ENCODE measurements around the gene MORC3.
A peak's percentile ranks its signal among the peaks of the same experiment; 100 is the strongest.

The MORC3 gene

DNA sequence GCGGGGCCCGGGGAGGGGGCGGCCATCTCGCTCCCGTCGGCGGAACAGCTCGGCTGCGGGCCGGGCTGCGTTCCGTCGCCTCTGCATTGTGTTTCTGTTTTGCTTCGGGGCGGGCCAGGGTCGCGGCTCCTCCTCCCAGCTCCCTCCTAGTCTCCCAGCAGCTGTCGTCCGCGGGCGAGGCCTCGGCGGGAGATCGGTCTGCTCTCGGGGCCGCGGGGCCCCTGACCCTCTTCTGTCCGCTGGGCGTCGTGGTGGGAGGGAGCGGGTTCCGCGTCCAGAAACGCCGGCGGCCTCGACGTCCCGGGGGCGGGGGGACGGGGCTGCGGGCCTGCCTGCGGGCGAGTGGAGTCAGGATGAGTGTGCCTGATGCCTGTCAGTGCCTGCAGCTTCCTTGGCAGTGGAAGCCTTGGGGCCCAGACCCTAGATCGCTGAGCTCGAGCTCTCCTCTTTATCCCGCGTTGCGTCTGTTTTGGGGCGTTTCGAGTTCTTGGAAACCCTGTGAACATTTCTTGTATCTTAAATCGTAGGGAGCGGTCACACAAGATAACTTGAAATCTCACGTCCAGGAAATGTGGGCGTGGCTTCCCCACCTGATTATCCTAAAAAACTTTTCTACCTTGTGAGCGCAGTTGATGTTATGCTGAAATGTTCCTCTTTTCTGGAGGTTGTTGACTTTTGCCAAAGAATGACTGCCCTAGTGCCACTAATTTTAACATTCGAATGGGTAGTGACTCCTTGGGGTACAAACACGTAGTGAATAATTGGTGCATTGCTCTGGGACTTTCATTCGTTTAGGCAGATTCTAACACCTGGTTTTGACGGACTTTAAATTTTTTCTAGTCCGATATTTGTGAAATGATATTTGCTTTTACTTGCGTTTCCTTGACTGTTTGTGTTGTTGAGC lies 676 bp downstream of the MORC3 start (continued):
- TF ChIP-seq ZNF423 (tag by site-specific recombination; IDR thresholded peaks at IDR 0.05) = peak; percentile 15; the same call in 1 of the 2 replicates
- no peak for TF ChIP-seq ZNF560 (tag by site-specific recombination; IDR thresholded peaks at IDR 0.05; ENCODE audit: borderline replicate concordance)
- no peak for TF ChIP-seq ZNF169 (tag by site-specific recombination; IDR thresholded peaks at IDR 0.05)
- TF ChIP-seq, protein P1, sequence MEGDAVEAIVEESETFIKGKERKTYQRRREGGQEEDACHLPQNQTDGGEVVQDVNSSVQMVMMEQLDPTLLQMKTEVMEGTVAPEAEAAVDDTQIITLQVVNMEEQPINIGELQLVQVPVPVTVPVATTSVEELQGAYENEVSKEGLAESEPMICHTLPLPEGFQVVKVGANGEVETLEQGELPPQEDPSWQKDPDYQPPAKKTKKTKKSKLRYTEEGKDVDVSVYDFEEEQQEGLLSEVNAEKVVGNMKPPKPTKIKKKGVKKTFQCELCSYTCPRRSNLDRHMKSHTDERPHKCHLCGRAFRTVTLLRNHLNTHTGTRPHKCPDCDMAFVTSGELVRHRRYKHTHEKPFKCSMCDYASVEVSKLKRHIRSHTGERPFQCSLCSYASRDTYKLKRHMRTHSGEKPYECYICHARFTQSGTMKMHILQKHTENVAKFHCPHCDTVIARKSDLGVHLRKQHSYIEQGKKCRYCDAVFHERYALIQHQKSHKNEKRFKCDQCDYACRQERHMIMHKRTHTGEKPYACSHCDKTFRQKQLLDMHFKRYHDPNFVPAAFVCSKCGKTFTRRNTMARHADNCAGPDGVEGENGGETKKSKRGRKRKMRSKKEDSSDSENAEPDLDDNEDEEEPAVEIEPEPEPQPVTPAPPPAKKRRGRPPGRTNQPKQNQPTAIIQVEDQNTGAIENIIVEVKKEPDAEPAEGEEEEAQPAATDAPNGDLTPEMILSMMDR (tag by site-specific recombination; IDR thresholded peaks at IDR 0.05) = no peak; the same call in none of the 2 replicates
- TF ChIP-seq, protein P2, sequence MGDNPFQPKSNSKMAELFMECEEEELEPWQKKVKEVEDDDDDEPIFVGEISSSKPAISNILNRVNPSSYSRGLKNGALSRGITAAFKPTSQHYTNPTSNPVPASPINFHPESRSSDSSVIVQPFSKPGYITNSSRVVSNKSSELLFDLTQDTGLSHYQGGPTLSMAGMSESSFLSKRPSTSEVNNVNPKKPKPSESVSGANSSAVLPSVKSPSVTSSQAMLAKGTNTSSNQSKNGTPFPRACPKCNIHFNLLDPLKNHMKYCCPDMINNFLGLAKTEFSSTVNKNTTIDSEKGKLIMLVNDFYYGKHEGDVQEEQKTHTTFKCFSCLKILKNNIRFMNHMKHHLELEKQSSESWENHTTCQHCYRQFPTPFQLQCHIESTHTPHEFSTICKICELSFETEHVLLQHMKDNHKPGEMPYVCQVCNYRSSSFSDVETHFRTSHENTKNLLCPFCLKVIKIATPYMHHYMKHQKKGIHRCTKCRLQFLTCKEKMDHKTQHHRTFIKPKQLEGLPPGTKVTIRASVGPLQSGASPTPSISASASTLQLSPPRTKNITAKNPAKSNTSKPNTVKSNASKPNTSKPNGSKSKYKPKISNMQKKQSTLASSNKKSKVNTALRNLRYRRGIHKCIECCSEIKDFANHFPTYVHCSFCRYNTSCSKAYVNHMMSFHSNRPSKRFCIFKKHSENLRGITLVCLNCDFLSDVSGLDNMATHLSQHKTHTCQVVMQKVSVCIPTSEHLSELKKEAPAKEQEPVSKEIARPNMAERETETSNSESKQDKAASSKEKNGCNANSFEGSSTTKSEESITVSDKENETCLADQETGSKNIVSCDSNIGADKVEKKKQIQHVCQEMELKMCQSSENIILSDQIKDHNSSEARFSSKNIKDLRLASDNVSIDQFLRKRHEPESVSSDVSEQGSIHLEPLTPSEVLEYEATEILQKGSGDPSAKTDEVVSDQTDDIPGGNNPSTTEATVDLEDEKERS (tag by site-specific recombination; IDR thresholded peaks at IDR 0.05) = no peak
- TF ChIP-seq ZNF664 (tag by site-specific recombination; IDR thresholded peaks at IDR 0.05) = no peak
- TF ChIP-seq, protein P3, sequence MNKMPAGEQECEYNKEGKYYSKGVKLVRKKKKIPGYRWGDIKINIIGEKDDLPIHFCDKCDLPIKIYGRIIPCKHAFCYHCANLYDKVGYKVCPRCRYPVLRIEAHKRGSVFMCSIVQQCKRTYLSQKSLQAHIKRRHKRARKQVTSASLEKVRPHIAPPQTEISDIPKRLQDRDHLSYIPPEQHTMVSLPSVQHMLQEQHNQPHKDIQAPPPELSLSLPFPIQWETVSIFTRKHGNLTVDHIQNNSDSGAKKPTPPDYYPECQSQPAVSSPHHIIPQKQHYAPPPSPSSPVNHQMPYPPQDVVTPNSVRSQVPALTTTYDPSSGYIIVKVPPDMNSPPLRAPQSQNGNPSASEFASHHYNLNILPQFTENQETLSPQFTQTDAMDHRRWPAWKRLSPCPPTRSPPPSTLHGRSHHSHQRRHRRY (tag by site-specific recombination; IDR thresholded peaks at IDR 0.05) = no peak
- TF ChIP-seq ZFHX2 (tag by site-specific recombination; conservative IDR thresholded peaks at IDR 0.05) = peak; percentile 65
- TF ChIP-seq, protein P4, sequence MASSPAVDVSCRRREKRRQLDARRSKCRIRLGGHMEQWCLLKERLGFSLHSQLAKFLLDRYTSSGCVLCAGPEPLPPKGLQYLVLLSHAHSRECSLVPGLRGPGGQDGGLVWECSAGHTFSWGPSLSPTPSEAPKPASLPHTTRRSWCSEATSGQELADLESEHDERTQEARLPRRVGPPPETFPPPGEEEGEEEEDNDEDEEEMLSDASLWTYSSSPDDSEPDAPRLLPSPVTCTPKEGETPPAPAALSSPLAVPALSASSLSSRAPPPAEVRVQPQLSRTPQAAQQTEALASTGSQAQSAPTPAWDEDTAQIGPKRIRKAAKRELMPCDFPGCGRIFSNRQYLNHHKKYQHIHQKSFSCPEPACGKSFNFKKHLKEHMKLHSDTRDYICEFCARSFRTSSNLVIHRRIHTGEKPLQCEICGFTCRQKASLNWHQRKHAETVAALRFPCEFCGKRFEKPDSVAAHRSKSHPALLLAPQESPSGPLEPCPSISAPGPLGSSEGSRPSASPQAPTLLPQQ (tag by site-specific recombination; IDR thresholded peaks at IDR 0.05) = peak; percentile 61; the same call in 1 of the 2 replicates
- TF ChIP-seq, protein P5, sequence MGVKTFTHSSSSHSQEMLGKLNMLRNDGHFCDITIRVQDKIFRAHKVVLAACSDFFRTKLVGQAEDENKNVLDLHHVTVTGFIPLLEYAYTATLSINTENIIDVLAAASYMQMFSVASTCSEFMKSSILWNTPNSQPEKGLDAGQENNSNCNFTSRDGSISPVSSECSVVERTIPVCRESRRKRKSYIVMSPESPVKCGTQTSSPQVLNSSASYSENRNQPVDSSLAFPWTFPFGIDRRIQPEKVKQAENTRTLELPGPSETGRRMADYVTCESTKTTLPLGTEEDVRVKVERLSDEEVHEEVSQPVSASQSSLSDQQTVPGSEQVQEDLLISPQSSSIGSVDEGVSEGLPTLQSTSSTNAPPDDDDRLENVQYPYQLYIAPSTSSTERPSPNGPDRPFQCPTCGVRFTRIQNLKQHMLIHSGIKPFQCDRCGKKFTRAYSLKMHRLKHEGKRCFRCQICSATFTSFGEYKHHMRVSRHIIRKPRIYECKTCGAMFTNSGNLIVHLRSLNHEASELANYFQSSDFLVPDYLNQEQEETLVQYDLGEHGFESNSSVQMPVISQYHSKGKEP (tag by site-specific recombination; IDR thresholded peaks at IDR 0.05) = no peak
- TF ChIP-seq ZNF76 (tag by site-specific recombination; IDR thresholded peaks at IDR 0.05; ENCODE audit: borderline replicate concordance, low read depth) = no peak
- no peak for TF ChIP-seq ZNF571 (tag by site-specific recombination; IDR thresholded peaks at IDR 0.05)
- no peak for TF ChIP-seq ZNF132 (tag by site-specific recombination; IDR thresholded peaks at IDR 0.05; ENCODE audit: borderline replicate concordance)
- TF ChIP-seq ZNF843 (tag by site-specific recombination; IDR thresholded peaks at IDR 0.05) = no peak
- TF ChIP-seq, protein P6, sequence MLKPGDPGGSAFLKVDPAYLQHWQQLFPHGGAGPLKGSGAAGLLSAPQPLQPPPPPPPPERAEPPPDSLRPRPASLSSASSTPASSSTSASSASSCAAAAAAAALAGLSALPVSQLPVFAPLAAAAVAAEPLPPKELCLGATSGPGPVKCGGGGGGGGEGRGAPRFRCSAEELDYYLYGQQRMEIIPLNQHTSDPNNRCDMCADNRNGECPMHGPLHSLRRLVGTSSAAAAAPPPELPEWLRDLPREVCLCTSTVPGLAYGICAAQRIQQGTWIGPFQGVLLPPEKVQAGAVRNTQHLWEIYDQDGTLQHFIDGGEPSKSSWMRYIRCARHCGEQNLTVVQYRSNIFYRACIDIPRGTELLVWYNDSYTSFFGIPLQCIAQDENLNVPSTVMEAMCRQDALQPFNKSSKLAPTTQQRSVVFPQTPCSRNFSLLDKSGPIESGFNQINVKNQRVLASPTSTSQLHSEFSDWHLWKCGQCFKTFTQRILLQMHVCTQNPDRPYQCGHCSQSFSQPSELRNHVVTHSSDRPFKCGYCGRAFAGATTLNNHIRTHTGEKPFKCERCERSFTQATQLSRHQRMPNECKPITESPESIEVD (tag by site-specific recombination; IDR thresholded peaks at IDR 0.05) = no peak
- no peak for TF ChIP-seq ZNF274 (IDR thresholded peaks at IDR 0.05; ENCODE audit: low read length)
- TF ChIP-seq ZNF274 (tag by site-specific recombination; IDR thresholded peaks at IDR 0.05; ENCODE audit: borderline replicate concordance) = no peak
- no peak for TF ChIP-seq ZFP37 (tag by site-specific recombination; IDR thresholded peaks at IDR 0.05)
- no peak for TF ChIP-seq ZNF623 (tag by site-specific recombination; IDR thresholded peaks at IDR 0.05)
- no peak for TF ChIP-seq ZBTB21 (tag by site-specific recombination; IDR thresholded peaks at IDR 0.05)
- TF ChIP-seq HOXA7 (CRISPR knock-in tag; IDR thresholded peaks at IDR 0.05; ENCODE audit: borderline replicate concordance) = no peak
- TF ChIP-seq ZBTB20 (tag by site-specific recombination; IDR thresholded peaks at IDR 0.05) = peak; percentile 94
- no peak for TF ChIP-seq ZNF112 (tag by site-specific recombination; IDR thresholded peaks at IDR 0.05)
- TF ChIP-seq, protein P7, sequence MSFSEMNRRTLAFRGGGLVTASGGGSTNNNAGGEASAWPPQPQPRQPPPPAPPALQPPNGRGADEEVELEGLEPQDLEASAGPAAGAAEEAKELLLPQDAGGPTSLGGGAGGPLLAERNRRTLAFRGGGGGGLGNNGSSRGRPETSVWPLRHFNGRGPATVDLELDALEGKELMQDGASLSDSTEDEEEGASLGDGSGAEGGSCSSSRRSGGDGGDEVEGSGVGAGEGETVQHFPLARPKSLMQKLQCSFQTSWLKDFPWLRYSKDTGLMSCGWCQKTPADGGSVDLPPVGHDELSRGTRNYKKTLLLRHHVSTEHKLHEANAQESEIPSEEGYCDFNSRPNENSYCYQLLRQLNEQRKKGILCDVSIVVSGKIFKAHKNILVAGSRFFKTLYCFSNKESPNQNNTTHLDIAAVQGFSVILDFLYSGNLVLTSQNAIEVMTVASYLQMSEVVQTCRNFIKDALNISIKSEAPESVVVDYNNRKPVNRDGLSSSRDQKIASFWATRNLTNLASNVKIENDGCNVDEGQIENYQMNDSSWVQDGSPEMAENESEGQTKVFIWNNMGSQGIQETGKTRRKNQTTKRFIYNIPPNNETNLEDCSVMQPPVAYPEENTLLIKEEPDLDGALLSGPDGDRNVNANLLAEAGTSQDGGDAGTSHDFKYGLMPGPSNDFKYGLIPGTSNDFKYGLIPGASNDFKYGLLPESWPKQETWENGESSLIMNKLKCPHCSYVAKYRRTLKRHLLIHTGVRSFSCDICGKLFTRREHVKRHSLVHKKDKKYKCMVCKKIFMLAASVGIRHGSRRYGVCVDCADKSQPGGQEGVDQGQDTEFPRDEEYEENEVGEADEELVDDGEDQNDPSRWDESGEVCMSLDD (tag by site-specific recombination; IDR thresholded peaks at IDR 0.05) = peak; percentile 36; the same call in 1 of the 2 replicates
- TF ChIP-seq WT1 (tag by site-specific recombination; IDR thresholded peaks at IDR 0.05) = peak; percentile 53; the same call in 1 of the 2 replicates
